ENCODE data around the gene PILRA.

GRCh38 chr7:100367676-100368613 is 5.3 kb upstream of the PILRA start:
- TF ChIP-seq, protein P1, sequence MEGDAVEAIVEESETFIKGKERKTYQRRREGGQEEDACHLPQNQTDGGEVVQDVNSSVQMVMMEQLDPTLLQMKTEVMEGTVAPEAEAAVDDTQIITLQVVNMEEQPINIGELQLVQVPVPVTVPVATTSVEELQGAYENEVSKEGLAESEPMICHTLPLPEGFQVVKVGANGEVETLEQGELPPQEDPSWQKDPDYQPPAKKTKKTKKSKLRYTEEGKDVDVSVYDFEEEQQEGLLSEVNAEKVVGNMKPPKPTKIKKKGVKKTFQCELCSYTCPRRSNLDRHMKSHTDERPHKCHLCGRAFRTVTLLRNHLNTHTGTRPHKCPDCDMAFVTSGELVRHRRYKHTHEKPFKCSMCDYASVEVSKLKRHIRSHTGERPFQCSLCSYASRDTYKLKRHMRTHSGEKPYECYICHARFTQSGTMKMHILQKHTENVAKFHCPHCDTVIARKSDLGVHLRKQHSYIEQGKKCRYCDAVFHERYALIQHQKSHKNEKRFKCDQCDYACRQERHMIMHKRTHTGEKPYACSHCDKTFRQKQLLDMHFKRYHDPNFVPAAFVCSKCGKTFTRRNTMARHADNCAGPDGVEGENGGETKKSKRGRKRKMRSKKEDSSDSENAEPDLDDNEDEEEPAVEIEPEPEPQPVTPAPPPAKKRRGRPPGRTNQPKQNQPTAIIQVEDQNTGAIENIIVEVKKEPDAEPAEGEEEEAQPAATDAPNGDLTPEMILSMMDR (conservative IDR thresholded peaks at IDR 0.05 in 1 of 2, IDR thresholded peaks at IDR 0.05 in 1 of 2; ENCODE audit: extremely low read depth in 1 of 2, insufficient read depth in 1 of 2, low read depth in 1 of 2, low read length in 2 of 2) = no peak
- no peak for TF ChIP-seq EZH2 (IDR thresholded peaks at IDR 0.05; ENCODE audit: borderline replicate concordance, low read length)

Measured in mammary epithelial cell (primary cell).